GM03348 (cell line): ENCODE results near the gene ABL1.

Source experiments
- DNase-seq: peaks from one replicate; pipeline ENCODE4 v3.0.0; 2012; ENCODE audit warnings: low spot score

Gene ABL1

DNA sequence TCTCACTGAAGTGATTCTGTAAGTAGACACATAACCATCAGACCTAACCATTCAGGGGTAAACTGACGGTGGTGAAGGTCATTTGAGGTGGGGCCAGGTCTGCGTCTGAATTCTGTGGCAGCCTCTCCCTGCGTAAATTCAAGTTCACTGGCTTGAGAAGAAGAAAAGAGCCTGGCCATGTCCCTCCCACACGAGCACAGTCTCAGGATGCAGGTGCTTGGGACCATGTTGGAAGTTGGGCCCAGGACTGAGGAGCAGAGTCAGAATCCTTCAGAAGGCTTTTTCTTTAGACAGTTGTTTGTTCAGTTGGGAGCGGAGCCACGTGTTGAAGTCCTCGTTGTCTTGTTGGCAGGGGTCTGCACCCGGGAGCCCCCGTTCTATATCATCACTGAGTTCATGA, 37.5 kb downstream of the ABL1 start:
- no peak for DNase-seq

DNA sequence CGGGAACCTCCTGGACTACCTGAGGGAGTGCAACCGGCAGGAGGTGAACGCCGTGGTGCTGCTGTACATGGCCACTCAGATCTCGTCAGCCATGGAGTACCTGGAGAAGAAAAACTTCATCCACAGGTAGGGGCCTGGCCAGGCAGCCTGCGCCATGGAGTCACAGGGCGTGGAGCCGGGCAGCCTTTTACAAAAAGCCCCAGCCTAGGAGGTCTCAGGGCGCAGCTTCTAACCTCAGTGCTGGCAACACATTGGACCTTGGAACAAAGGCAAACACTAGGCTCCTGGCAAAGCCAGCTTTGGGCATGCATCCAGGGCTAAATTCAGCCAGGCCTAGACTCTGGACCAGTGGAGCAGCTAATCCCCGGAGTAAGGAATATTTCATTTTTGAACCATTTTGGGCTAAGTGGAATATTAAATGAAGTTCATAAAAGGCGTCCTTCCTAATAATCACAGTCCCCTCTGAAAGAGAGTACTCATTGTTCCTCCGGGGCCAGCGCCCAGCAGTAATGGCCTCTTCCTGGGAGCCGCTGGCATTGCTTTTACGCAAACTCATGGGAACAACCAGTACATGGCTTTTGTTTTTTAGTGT, 38.0 kb downstream of the ABL1 start:
- DNase-seq: no peak

DNA sequence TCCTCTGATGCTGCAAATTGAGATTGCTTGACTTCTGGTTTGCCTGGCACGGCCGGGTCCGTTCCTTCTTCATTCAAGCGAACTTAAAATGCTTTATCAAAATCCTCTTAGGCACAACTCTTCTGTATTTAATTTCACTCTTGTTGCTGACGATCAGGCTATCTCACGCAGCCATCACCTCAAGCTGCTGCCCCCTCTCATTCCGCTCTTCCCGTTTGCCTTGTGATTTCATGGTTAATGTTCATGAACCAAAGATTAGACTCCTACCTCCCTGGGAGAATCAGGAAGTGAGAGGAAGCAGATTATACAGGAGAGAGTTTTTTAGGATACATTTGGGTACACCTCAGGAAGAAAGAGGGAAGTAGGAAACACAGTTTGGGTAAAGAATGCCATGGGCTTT, 38.9 kb downstream of the ABL1 start:
- no peak for DNase-seq

DNA sequence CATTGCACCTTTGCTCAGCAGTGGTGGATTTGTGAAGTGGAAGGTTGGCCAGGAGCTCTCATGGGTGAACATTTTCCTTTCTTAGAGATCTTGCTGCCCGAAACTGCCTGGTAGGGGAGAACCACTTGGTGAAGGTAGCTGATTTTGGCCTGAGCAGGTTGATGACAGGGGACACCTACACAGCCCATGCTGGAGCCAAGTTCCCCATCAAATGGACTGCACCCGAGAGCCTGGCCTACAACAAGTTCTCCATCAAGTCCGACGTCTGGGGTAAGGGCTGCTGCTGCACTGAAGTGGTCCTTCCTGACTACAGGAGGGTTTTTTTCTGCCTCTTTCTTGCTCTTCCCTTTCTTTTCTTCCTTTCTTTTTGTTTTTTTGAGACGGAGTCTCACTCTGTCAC, 39.7 kb downstream of the ABL1 start:
- no peak for DNase-seq

DNA sequence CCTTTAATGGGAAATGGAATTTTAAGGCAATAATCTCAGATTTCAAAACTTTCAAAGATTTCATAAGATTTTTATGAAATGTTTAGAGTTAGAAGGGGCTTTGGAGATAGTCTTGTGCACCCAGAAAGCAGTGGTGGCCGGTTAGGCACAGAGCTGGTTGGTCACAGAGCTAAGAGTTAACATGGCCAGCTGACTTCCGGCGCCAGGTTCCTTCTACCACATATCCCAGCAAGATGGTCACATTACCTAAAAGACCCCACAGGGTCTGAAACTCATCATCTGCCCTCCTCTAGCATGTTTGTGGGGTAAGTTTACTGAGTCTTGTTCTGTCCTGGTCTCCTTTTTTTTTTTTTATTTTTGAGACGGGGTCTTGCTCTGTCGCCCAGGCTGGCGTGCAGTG, 42.2 kb downstream of the ABL1 start:
- DNase-seq: no peak

DNA sequence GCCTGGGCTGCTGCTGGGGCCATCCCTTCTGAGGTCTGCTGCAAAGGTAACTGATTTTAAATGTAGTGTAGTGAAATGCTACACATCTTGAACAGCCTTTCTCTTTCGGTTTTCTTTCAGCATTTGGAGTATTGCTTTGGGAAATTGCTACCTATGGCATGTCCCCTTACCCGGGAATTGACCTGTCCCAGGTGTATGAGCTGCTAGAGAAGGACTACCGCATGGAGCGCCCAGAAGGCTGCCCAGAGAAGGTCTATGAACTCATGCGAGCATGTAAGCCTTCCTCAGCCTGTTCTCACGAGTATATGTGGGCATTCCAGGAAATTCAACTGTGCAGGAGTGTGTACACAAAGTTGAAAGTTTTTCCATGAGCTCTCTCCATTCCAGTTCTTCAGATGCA, 43.2 kb downstream of the ABL1 start:
- no peak for DNase-seq

DNA sequence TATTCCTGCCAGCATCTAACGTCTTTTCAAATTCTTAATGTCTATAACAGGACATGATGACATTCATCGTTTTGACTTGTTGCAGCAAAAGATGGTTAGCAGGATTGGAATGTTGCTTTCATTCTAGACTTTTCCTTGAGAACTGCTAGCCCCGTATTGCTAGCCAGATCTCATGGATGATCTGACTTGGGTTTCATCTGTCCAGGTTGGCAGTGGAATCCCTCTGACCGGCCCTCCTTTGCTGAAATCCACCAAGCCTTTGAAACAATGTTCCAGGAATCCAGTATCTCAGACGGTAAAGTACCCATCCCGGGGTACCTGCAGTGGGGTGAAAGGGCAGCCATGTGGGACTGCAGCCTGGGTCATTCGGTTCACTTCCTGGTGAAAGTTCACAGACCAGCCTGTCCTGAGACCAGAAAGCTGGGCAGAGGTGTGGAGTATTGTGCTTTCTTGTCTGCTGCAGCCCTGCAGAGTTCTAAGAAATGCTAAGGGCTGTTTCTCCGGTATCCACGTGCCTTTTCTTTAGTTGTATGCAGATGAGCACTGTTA, 44.9 kb downstream of the ABL1 start:
- DNase-seq: no peak

DNA sequence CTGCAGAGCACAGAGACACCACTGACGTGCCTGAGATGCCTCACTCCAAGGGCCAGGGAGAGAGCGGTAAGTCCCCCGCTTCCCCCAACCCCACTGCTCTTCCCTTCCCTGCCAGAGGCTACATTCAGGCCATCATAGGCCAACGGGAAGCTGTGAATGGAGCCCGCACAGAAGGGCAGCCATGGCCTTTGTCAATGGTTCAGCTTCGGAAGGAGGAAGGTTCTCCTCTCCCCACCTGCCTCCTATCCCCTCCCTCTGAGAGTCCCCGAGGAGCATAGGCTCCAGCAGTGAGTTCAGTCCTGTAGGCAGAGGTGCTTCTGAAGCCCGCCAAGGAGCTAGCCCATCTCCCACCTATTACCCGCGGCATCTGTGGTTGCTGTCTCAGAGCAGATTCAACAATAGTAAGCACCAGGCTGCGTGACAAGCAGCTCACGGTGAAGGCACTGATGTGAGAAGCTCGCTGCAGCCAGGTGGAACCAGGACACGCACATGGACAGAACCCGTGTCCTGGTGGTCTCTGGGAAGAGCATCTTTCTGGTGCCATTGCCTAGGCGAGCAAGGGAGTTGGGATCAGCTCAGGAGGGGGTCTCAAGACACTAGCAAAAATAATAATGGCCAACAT, 45.7 kb downstream of the ABL1 start:
- DNase-seq: no peak

DNA sequence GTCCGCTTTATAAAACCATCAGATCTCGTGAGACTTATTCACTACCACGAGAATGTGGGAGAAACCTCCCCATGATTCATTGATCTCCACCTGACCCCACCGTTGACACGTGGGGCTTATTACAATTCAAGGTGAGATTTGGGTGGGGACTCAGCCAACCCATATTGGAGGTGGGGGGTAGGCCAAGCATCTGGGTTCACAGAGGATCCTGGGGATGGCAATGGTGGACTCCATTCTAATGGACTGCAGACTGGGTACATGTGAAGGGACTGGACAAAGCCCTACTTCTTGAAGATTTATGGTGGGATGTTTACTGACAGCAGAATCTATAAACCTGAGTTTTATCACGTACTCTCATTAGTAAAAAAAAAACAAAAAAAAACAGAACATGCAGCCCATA, 46.5 kb downstream of the ABL1 start:
- no peak for DNase-seq

DNA sequence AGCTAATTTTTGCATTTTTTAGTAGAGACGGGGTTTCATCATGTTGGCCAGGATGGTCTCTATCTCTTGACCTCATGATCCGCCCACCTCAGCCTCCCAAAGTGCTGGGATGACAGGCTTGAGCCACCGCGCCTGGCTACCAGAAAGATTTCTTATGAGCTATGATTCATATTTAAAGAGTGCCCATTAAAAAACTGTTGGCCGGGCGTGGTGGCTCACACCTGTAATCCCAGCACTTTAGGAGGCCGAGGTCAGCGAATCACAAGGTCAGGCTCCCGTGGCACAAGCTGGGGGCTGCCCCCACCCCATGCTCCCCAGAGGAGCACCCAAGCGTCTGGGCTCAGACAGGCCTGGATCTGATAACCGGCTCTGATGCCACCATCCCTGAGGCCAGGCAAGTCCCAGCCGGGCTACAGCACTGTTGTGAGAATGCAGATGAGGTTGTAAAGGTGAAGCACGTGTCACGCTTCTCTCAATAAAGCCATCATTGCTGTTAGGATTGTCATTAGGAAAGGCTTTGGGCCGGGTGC, 47.7 kb downstream of the ABL1 start:
- no peak for DNase-seq

DNA sequence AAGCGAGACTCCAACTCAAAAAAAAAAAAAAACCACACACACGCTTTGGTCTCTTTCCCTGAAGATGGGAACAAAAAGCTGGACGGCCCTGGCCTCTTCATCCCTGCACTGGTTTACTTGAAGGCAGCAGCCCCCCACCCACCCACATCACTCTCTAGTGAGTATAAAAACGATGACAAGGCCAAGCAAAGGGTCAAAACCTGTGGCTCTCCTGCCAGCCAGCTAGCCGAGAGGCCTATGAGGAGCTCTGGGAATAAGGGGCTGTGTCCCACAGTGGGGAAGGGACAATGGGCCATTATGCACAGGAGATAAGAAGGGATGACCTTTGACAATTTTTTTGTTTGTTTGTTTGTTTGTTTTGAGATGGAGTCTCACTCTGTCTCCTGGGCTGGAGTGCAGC, 48.4 kb downstream of the ABL1 start:
- DNase-seq: no peak

DNA sequence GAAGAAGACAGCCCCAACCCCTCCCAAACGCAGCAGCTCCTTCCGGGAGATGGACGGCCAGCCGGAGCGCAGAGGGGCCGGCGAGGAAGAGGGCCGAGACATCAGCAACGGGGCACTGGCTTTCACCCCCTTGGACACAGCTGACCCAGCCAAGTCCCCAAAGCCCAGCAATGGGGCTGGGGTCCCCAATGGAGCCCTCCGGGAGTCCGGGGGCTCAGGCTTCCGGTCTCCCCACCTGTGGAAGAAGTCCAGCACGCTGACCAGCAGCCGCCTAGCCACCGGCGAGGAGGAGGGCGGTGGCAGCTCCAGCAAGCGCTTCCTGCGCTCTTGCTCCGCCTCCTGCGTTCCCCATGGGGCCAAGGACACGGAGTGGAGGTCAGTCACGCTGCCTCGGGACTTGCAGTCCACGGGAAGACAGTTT, 49.1 kb downstream of the ABL1 start:
- no peak for DNase-seq

DNA sequence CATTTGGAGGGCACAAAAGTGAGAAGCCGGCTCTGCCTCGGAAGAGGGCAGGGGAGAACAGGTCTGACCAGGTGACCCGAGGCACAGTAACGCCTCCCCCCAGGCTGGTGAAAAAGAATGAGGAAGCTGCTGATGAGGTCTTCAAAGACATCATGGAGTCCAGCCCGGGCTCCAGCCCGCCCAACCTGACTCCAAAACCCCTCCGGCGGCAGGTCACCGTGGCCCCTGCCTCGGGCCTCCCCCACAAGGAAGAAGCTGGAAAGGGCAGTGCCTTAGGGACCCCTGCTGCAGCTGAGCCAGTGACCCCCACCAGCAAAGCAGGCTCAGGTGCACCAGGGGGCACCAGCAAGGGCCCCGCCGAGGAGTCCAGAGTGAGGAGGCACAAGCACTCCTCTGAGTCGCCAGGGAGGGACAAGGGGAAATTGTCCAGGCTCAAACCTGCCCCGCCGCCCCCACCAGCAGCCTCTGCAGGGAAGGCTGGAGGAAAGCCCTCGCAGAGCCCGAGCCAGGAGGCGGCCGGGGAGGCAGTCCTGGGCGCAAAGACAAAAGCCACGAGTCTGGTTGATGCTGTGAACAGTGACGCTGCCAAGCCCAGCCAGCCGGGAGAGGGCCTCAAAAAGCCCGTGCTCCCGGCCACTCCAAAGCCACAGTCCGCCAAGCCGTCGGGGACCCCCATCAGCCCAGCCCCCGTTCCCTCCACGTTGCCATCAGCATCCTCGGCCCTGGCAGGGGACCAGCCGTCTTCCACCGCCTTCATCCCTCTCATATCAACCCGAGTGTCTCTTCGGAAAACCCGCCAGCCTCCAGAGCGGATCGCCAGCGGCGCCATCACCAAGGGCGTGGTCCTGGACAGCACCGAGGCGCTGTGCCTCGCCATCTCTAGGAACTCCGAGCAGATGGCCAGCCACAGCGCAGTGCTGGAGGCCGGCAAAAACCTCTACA, 49.8 kb downstream of the ABL1 start:
- no peak for DNase-seq

DNA sequence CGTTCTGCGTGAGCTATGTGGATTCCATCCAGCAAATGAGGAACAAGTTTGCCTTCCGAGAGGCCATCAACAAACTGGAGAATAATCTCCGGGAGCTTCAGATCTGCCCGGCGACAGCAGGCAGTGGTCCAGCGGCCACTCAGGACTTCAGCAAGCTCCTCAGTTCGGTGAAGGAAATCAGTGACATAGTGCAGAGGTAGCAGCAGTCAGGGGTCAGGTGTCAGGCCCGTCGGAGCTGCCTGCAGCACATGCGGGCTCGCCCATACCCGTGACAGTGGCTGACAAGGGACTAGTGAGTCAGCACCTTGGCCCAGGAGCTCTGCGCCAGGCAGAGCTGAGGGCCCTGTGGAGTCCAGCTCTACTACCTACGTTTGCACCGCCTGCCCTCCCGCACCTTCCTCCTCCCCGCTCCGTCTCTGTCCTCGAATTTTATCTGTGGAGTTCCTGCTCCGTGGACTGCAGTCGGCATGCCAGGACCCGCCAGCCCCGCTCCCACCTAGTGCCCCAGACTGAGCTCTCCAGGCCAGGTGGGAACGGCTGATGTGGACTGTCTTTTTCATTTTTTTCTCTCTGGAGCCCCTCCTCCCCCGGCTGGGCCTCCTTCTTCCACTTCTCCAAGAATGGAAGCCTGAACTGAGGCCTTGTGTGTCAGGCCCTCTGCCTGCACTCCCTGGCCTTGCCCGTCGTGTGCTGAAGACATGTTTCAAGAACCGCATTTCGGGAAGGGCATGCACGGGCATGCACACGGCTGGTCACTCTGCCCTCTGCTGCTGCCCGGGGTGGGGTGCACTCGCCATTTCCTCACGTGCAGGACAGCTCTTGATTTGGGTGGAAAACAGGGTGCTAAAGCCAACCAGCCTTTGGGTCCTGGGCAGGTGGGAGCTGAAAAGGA, 50.7 kb downstream of the ABL1 start:
- DNase-seq: no peak

DNA sequence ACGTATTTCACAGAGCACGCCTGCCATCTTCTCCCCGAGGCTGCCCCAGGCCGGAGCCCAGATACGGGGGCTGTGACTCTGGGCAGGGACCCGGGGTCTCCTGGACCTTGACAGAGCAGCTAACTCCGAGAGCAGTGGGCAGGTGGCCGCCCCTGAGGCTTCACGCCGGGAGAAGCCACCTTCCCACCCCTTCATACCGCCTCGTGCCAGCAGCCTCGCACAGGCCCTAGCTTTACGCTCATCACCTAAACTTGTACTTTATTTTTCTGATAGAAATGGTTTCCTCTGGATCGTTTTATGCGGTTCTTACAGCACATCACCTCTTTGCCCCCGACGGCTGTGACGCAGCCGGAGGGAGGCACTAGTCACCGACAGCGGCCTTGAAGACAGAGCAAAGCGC, 51.9 kb downstream of the ABL1 start:
- no peak for DNase-seq

DNA sequence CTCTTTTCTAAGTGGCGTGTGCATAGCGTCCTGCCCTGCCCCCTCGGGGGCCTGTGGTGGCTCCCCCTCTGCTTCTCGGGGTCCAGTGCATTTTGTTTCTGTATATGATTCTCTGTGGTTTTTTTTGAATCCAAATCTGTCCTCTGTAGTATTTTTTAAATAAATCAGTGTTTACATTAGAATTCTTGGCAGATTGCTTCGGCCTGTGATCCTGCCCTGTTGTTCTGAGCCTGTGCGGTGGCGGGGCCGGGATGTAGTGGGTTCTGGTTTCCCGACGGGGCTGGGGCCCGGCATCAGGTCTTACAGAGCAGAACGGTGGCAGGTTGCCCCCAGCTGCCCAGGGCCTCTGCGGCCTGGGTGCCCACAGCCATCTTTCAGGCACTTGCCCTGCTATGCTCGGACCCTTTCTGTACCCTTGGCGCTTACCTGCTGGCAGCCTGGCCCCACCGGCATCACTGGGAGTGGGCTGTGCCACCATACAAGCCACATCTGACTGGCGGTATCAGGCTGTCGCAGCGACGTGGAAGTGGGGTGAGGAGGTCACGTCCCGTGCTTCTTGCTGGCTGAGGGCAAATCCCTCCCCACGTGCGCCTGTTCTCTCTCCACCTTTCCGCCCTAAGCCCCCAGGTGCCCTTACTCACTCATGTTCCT, 52.6 kb downstream of the ABL1 start:
- DNase-seq: no peak

DNA sequence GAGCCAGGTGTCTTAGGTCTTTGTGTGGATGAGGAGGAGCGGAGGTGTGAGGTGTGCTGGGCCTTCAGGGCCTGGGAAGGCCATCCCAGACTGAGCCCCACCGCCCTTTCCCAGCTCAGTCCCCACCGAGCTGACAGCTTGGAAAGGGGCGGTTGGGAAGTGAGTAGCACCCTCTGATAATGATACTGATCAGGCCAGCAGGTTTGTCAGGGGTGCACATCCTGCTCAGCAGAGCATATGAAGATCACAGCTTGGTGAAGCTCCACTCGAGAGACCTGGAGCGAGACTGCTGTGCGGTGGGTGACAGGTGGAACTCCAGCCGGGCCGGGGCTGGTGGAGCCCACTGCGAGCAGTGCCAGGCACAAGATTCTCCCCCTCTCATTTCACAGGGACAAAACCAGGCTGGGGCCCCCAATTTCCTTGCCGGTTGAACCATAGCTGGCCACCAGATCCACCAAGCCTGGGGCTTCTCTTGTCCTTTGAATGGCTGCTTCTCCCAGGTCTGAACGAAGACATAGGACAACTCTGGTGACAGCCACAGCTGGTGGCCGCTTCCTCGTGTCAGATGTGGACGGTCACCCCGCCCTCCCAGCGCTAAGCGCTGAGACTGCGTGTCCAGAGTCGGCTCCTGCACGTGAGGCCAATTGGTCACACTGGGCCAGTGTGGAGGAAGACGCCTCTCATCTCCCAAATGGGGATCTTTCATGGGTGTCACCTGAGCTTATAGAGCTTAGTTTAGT, 53.3 kb downstream of the ABL1 start:
- no peak for DNase-seq

DNA sequence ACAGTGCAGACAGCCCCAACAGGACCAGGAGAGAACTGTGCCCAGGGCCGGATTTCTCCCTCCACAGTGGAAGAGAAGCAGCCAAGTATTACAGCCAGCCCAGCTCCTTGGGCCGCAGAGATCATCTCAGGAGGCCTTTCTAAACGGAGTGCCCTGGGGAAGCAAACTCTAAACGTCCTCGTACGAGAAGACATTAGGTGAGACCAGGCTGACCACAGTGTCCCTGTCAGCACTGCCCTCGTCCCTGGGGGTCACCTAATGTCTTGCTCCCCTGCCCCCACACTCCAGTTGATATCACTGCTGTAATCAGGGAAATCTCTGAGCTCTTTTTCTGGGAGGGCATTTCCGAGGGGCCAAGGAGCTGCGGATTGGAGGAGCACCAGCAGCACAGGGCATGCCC, 55.1 kb downstream of the ABL1 start:
- no peak for DNase-seq

DNA sequence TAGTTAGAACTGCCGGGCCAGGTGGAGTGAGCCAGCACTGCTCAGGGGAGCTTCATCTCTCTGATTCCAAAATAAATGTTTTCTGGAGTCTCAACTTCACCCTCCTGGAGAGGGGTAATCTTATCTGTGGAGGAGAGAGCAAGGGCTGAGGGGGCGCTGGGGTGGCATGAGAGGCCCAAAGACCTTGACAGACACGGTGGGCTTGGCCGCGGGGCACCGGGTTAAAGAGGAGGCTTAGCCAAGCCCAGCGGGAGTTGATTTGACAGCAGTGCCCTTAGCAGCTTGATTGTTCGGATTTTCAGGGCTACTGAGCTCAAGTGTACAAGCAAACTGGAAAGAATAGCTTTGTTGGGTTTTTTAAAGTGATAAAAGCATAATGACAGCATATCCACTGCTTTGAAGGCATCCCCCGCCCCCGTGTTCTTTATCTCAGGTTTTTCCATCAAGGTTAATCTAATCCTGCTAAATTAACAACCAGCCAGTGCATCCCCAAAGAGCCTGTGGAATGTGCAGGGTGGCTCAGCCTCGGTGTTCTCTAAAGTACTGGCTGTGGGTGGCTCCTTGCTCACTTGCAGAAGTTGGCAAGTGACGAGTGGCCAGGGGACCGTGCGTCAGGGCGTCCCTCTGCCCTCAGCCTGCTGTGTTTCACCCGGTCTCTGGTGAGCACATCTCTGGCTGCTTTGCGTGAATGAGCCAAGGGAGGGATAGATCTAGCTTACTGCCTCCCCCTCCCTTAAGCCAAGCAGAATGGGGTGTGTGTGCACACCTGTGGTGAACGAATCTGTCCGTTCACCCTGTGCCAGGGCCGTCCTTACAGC, 56.0 kb downstream of the ABL1 start:
- DNase-seq: no peak
